Adipocyte (in vitro differentiated cells): ENCODE measurements around the gene TUBB.

Experiments used
- DNase-seq: peaks from one replicate; pipeline ENCODE4 v3.0.0-alpha.2; 2015; ENCODE audit warnings: low read depth
- H3K27me3 ChIP-seq: replicated peaks from 2 replicates; pipeline ENCODE4 v1.7.0; 2013; ENCODE audit warnings: mild to moderate bottlenecking, low read length, moderate library complexity; ENCODE audit not compliant: control insufficient read depth, insufficient read depth
- H3K36me3 ChIP-seq: 2 replicates; pipeline ENCODE4 v1.7.0; 2013; ENCODE audit warnings: low read length, mild to moderate bottlenecking, moderate library complexity; ENCODE audit not compliant: control insufficient read depth, insufficient read depth, severe bottlenecking
- H3K4me1 ChIP-seq: 2 replicates; pipeline ENCODE4 v1.7.0; 2013; ENCODE audit warnings: mild to moderate bottlenecking, low read length, moderate library complexity; ENCODE audit not compliant: control insufficient read depth, insufficient read depth
- H3K4me3 ChIP-seq: 2 replicates; pipeline ENCODE4 v1.7.0; 2013; ENCODE audit warnings: mild to moderate bottlenecking, low read length, moderate library complexity
- H3K9ac ChIP-seq: 2 replicates; pipeline ENCODE4 v1.7.0; 2013; ENCODE audit warnings: mild to moderate bottlenecking, low read length, moderate library complexity
- H3K9me3 ChIP-seq: 2 replicates; pipeline ENCODE4 v1.7.0; 2013; ENCODE audit warnings: mild to moderate bottlenecking, low read length, moderate library complexity; ENCODE audit not compliant: control insufficient read depth

TUBB gene

DNA sequence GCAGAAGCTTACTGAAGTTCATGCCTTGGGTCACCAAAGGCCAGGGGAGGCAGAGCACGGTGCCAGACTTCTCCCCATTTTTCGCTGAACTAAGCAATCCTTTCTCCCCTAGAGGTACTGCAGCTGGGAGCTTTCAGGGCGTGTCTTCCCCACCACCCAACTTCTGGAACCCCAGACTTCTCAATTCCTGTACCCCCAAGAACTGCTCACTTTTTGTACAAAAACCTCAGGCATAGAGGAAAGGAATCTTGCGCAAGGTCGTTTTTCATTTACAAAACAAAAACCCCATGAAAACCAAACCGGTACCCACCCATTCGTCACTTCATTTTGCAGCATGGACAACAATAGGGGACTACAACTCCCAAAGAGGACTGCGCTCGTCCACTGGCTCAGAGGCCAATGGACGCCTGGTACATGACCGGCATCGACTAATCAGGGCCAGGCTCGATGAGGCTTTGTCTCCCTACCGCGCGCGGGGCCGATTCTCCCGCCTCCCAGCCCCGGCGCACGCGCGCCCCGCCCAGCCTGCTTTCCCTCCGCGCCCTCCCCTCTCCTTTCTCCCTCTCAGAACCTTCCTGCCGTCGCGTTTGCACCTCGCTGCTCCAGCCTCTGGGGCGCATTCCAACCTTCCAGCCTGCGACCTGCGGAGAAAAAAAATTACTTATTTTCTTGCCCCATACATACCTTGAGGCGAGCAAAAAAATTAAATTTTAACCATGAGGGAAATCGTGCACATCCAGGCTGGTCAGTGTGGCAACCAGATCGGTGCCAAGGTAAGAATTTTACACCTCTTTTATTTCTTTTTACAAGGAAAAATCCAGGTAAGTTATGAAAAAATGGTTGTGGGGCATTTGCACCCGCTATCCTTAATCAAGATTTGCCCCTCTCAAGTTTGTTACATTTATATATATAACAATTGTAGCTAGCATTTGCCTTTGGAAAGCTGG lies at the start of gene TUBB:
TUBB (plus strand) TSS at position 562 of the 947 bp plus-strand sequence; CDS start at position 717, 155 bp downstream.
- H3K27me3 ChIP-seq, result no peaks in the 10 kb centered on the region
- peak within 1 kb of the TSS; percentile 100 for H3K9ac ChIP-seq
- peaks cover 42% of the 10 kb centered on the region for H3K4me1 ChIP-seq
- peak within 1 kb of the TSS; percentile 99 for H3K4me3 ChIP-seq
- DNase-seq, result peak; percentile 99
- H3K36me3 ChIP-seq, result peaks cover 27% of the 10 kb centered on the region
- H3K9me3 ChIP-seq, result no peaks in the 10 kb centered on the region

DNA sequence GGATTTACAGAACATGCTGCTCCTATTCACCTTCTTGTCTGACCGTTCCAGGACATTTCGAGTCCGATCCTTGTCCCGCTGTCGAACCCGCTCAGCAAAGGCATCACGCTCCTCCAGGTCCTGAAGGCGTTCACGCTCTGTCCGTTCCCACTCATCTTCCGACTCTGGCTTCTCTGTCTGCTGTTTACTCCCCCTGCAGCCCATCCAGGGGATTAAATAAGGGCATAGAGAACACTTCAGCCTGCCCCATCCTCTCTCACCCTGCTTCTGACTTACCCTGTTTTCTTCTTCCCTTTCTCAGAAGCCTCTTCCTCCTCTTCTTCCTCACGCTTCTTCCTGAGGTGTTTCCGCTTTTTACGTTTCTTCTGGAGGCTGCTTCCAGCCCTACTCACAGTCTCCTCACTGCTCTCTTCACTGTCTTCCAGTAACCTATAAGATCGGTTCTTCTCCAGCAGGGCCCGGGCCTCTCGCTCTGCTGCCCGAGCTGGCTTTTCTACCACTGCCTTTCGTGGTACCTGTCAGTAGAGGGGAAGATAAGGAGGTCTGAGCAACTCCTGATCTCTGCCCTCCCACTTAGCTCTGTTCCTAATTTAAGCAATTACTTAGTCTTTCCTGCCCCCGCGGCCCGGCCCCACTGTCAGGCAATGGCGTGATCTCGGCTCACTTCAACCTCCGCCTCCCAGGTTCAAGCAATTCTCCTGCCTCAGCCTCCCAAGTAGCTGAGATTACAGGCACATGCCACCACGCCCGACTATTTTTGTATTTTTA lies 49.2 kb upstream of the TUBB start:
- Histone ChIP-seq H3K36me3 (peaks cover 33% of the 10 kb centered on the region), H3K9me3 (no peaks in the 10 kb centered on the region), H3K4me3 (no peak overlapping the region), H3K27me3 (no peaks in the 10 kb centered on the region), H3K4me1 (peaks cover 9% of the 10 kb centered on the region), H3K9ac (peak overlapping the region; percentile 97)
- DNase-seq, result no peak

DNA sequence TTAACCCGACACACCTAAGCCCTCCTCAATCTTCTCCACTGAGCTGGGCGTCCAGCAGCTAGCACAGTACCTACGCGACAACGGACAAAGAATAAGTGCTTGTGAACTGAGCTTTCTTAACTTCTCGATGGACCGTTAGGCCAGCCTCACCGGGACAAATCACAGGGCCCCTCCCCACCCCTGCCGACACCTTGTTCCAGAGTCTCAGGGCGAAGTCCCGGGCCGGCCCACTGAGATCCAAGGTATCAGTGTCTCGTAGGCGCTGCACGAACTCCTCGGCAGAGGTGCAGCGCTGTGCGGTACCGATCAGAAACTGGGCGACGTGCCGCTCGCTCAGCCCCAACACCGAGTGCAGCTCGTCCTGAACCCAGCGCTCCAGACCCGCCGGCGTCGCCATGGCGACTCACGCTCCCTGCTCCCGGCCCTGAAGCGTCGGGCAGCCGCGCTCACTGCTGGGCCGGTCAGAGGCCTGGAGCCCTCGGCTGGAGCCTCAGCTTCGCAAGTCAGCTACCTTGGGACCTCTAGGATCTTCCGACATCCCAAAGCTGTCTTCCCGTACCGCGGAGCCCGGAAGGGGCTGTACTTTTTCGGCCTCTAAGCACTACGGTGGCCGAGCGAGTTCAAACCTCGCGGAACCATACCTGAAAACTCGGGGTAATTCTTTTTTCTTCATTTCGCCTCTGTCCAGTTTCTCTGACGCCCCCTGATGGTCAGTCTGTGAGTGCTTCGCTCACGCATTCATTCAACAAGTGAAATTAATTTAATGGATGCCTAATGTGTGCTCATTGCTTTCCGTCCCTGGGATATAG lies 47.5 kb upstream of the TUBB start, which contains the start of gene DHX16:
DHX16 (minus strand) TSS at position 562 of the 809 bp plus-strand sequence; CDS start at position 397, 165 bp downstream.
- H3K27me3 ChIP-seq, result no peaks in the 10 kb centered on the region
- peak; percentile 99 for DNase-seq

DNA sequence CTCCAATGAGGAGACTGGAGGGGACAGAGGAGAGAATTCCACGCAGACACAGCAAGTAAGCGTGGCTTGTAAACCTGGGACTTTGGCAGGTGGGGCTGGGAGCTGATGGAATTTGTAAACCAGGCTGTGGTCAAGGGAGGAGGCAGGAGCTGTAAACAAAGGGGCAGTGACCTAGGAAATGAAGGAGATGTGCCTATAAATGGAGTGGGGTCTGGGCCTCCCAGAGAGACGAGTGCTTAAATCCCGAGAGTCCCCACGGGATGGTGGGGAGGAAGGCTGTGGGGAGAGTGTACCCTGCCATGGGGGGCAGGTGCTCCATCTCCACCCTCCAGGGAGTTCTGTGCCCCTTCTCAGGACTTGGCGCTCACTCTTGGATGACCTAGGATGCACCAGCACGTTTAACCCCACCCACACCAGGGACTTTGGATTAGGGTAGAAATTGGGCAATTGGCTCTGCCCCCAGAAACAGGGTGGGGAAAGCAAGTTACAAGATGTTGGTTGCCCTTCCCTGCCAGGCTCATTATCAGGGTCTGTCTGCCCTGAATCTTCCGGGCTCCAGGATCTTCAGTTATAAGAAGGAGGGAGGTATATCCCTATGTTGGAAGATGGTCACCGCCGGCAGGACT lies 43.4 kb upstream of the TUBB start:
- H3K36me3 ChIP-seq, result peaks cover 46% of the 10 kb centered on the region
- no peak overlapping the region for H3K4me3 ChIP-seq
- peaks cover 32% of the 10 kb centered on the region for H3K4me1 ChIP-seq
- no peaks in the 10 kb centered on the region for H3K27me3 ChIP-seq
- H3K9me3 ChIP-seq, result no peaks in the 10 kb centered on the region
- H3K9ac ChIP-seq, result no peak overlapping the region
- DNase-seq, result no peak

More for the DNA sequence above, 47.5 kb upstream of the TUBB start, which contains the start of gene DHX16:
- Histone ChIP-seq H3K4me1 (peaks cover 17% of the 10 kb centered on the region), H3K9me3 (no peaks in the 10 kb centered on the region), H3K36me3 (peaks cover 38% of the 10 kb centered on the region), H3K4me3 (peak within 1 kb of the TSS; percentile 99), H3K9ac (peak within 1 kb of the TSS; percentile 97)

DNA sequence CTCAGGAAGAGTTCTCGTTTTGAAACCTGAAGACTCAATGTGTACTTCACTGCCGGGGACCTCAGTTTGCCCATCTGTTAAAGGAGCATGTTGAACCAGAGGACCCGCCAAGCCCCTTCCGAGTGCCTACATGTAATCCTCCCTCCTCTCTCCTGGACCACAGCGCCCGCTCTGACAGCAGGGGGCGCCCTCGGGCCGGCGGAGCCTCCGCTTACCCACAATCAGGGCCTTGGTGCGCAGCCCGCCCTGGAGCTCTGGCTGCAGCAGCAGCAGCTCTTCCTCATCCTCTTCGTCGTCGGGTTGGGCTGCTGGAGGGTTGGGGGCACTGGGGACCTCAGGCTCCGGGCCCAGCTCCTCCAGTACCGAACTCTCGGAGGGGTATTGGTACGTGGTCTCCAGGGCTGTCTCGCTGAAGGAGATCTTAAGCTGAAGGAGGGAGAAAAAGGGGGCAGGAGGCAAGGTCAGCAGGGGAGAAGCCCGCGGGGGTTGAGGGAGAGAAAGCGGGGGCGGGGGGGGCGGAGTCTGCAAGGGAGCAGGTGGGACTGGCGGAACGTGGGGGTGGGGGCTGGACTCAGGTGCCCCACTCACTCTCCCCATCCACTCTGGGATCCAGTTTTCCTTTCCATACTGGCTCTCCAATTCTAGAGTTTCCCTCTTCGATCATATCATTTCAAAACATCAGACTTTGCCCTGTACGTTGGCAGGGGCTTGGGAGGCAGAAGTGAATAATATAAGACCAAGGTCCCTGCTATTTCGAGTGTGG lies 41.0 kb upstream of the TUBB start:
- Histone ChIP-seq H3K36me3 (peaks cover 46% of the 10 kb centered on the region), H3K27me3 (no peaks in the 10 kb centered on the region), H3K9me3 (no peaks in the 10 kb centered on the region), H3K4me3 (peak overlapping the region; percentile 50), H3K4me1 (peaks cover 49% of the 10 kb centered on the region), H3K9ac (peak overlapping the region; percentile 44)
- peak; percentile 90 for DNase-seq

DNA sequence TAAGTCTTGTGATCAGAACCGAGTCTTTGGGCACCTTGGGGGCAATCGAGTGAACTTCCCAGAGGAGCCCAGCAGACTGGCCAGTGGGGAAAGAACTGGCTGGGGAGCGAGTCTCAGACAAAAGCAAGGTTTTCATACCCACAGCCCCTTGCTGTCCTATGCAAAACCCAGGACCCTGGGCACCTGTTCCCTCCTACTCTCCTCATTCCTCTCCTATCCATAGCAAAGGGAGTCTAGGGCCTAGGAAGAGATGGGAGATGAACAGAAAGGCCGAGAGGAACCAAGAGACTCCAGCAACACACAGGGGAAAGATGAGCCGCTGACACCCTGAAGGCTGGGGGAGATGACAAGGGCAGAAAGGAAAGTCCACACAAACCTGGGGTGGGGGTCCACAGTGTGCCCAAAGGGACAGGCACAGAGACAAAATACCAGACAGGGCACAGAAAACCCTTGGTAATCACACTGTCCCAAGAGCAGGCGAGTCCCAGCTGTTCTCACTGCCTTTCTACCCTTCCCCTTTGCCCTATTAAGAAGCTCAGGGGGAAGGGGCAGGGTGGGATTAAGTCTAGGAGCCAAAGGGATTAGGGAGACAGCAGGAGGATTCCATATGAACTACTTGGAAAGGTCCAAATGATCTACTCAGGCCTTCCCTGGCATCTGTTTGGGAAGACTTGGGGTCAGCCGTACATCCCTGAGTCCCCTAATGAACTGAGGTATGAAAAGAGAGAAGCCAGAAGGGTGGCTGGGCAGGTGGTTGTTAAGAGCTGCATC lies 40.2 kb upstream of the TUBB start:
- peak overlapping the region; percentile 40 for H3K4me3 ChIP-seq
- H3K9ac ChIP-seq, result peak overlapping the region; percentile 44
- H3K4me1 ChIP-seq, result peaks cover 51% of the 10 kb centered on the region
- no peaks in the 10 kb centered on the region for H3K9me3 ChIP-seq
- H3K36me3 ChIP-seq, result peaks cover 46% of the 10 kb centered on the region
- DNase-seq, result no peak
- no peaks in the 10 kb centered on the region for H3K27me3 ChIP-seq

DNA sequence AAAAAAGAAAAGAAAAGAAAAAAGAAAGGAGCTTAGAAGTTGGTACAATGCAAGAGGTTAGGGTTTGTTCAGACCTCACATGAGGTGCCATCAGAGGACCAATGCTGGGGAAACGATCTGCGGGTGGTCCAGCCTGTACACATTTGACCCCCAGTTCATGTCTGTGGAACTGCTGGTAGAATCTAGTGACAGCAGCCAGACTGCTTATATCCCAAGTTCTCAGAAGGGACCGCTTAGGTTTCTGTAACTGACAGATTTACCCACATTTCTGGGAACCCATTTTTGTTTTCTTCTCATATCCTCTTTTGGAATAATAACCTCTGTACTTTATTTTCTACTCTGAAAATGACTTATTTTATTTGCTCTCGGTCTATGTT lies 38.4 kb upstream of the TUBB start:
- DNase-seq, result no peak
- Histone ChIP-seq H3K27me3 (no peaks in the 10 kb centered on the region), H3K4me3 (peak overlapping the region; percentile 97), H3K9ac (peak overlapping the region; percentile 94), H3K4me1 (peaks cover 61% of the 10 kb centered on the region), H3K36me3 (peaks cover 36% of the 10 kb centered on the region), H3K9me3 (no peaks in the 10 kb centered on the region)

DNA sequence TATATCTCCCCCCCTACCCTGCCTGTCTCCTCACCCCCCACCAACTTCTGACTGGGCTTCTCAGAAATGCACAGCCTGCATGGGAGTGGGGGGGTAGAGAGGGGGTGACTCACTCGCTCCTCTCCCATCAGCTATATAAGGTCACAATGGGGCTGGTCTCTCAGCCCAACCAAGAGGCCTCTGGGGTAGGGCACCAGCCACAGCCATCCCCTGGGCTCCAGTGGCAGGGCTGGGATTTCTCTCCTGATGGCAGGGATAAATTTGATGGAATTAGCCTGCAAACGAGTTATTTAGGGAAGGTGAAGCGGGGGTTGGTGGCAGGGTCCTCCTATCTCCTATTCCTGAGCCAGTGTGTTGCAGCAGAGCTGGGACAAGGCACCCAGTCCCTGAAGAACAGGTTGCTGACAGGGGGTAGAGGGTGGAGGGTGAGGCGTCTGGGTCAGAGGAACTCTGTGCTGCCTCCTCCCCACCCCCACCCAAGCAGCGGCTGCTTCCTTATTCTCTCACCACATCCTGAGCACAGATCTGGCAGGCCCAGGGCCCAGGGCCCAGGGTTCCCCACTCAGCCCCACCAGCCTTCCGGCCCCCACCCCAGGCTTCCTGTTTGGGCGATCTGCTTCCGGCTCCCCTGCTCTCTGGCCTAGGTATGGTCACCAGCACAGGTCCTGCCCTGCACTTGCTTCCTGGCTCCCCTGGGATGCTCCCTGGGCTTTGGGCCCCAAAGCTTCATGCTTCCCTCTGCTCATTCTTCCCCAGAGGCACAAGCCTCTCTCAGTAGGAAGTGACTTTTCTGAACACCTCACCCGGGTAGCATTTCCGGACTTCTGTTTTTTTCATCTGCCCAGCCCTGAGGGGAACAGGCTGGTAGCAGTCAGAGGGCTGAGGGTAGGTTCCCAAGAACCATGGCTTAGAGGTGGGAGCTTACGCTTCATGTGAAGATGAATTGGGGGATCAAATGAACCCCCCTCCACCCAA lies 37.7 kb upstream of the TUBB start:
- Histone ChIP-seq H3K27me3 (no peaks in the 10 kb centered on the region), H3K4me3 (peak overlapping the region; percentile 97), H3K36me3 (peaks cover 29% of the 10 kb centered on the region), H3K9me3 (no peaks in the 10 kb centered on the region), H3K4me1 (peaks cover 56% of the 10 kb centered on the region), H3K9ac (peak overlapping the region; percentile 94)
- DNase-seq, result peak; percentile 89
